Raji (cell line): Measurements from ENCODE around the gene EXOC4.

Experiments used
- POLR2A ChIP-seq: IDR thresholded peaks from 2 replicates; pipeline ENCODE4 v1.6.1; 2011; ENCODE audit warnings: low read depth, low read length, control low read depth; ENCODE audit not compliant: insufficient read depth

The EXOC4 gene

DNA sequence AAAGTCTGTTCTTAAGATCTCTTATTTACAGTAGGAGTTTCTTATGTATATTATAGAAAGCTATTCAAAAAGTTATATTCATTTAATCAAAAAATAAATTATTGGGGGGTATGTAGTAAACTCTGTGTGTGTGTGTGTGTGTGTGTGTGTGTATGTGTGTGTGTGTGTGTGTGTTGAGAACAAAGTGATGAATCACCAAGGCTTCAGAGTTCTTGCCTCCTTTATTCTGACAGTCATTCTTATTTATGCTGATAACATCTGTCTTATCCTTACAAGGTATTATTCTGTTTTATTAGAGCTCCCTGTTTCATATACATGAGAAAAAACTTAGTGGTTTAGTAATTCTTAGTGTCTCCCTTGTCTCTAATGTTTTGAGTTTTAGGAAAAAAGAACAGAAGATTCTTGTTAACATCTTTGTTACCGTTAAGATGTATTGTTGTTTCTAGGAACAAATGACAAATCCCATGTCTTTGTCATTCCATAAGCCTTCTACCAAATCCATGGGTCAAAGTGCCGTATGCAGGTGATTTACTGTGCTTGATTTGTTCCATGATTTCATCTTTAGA, 424.0 kb downstream of the EXOC4 start:
- no peak for TF ChIP-seq POLR2A

DNA sequence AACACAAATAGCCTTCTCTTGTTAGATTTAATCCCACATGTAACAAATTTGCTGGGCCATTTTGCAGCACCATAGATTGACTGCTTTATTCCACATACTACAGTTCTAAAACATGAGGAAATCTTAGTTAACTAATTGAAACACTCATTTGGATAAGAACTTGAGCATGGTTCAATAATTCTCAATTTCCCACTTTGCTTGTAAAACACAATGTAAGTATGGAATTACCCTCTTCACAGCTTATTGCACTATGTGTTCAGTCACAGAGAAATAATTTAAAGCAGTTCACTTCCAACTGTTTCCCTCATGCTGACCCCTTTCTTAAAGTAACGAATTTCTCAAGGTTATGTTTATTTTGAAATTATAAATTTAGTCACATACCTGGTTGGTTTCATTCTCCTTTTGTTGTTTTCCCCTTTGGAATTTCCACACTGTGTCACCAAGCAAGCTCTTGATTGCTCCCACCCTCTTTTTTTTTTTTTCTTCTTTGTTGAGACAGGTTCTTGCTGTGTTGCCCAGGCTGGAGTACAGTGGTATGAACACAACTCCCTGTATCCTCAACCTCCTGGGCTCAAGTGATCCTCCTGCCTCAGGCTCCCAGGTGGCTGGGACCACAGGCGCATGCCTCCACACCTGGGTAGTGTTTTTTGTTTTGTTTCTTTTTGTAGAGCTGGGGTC, 425.4 kb downstream of the EXOC4 start:
- TF ChIP-seq POLR2A, result no peak

- TF ChIP-seq POLR2A, result no peak
These were observed 427.1 kb downstream of the EXOC4 start for GRCh38 chr7:133679977-133680376.

GRCh38 chr7:133681529-133681928, 428.7 kb downstream of the EXOC4 start:
- TF ChIP-seq POLR2A, result no peak

GRCh38 chr7:133682364-133683181, 429.7 kb downstream of the EXOC4 start:
- TF ChIP-seq POLR2A, result no peak

DNA sequence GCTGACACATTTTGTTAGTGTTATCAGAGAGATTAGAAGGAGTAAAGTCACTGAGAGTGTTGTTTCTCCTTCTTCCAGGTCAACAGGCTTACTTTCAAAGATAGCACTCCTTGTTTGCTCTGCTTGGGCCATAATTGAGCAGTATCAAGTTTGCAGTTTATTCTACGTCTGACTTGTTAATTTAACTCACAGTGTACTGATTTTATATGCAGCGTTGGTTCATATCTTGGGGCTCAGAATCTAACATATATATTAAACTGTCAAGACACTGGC, 430.2 kb downstream of the EXOC4 start:
- TF ChIP-seq POLR2A, result no peak

DNA sequence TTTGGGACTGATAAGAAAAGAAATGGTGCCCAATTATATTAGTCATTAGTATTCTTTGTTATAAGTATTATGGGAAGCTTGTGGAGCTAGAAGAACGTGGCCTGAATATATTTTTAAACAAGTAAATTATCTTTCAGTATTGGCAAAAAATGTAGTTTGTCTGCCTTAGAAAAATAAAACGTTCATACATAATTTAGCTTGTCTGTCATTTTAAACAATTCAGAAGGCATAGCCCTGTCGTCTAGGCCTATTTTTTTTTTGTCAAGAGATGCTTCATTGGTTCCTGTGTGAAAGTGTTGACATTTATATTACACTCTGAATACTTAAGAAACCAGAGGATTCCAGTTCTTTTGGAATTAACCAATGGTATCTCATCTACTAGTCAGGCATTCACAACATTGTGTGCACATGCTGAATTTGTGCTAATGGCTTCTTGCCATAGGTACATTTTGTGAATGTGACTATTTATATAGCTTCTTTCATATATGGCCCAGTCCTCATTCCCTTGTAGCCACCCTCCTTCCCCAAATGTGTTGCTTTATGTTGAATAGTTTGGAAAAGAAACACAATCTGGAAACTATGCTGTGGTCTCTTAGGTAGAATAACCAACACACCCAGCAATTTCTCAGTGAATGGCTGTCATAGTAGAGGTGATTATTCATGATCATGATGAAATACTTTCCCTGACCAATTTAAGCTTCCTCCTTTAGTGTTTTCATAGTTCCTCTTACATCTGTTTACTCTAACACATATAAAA, 435.8 kb downstream of the EXOC4 start:
- TF ChIP-seq POLR2A, result no peak

DNA sequence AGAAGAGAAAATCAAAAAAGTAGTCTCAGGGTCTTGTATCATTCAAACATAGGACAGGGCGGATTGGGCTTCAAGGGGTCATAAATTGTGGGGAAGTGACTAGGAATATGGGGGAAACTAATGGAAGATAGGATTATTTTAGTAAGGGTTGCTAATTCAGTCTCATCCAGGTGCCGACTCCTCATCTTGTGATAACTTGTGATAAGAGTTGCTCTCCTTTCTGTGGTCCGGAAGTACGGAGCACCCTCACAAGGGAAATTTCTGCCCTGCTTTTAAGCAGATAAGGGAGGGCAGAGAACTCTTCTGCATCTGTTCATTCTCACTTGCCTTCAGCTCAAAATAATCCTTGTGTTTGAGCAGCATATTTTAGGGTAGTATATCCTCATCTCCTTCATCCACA, 437.9 kb downstream of the EXOC4 start:
- TF ChIP-seq POLR2A, result no peak

DNA sequence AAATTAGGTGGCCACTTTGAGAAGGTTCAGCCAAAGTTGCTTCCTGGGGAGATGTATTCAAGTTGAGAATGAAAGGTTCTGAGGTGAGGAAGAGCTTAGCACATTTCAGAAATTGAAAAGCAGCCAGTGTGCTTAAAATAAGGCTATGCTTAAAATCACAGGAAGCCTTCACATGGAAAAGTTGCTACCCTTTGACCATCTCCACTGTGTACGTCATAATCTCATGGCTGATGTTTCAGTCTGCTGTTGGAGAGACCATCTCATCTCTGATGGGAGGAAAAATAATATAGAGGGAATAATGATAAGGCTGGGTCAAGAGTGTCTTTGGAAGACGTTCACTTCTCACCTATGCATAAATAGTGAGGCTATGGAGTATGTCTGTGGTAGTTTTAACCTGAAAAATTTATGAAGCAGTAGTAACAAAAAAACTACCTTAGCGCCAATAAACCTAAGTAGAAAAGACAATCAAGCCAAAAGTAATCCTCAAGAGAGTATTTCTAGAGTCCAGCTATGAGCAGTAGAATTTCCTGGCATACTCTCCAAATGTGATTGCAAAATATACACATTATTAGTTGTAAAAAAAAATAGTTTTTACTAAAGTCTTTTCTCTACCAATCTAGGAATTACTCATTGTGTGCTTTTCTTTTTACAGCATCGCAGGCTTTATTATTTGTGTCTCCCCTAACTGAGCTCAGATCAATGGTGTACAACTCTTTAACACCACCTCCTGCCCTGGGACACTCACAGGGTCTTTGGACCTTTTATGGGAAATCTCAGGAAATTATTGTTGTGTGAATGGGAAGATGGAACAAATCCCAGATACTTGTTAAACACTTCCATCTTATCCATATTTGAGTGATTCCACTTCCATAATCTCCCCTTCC, 439.1 kb downstream of the EXOC4 start:
- TF ChIP-seq POLR2A, result no peak

DNA sequence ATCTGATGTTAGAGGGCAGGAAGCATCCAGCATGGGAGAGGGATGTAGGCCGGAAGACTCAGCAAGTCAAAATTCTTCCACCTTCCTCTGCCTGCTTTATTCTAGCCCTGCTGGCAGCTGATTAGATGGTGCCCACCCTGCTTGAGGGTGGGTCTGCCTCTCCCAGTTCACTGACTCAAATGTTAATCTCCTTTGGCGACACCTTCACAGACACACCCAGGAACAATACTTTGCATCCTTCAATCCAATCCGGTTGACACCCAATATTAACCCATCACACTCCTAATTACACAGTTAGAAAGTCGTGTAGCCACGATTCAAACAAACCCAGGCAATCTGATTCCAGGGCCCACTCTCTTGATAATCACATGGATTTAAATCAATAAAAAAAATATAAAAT, 440.4 kb downstream of the EXOC4 start:
- no peak for TF ChIP-seq POLR2A

GRCh38 chr7:133696056-133696455, 443.2 kb downstream of the EXOC4 start:
- TF ChIP-seq POLR2A, result no peak

DNA sequence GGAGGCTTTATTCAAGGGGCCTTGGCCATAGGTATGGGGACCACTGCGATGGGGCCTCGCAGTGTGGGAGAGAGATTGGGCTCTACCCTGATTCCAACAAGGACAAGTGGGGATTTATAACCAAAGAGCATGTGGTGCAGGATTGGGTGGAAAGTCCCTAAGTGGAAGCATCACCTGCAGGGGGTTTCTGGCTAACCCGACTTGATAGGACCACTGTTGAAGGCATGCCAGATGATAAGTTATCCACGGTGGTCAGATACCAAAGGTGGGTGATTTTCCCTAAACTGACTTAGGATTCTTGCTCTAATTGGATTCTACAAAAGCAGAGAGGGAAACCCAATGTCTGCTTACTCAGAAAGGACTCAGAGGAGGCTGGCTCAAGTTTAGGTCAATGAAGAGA, 444.7 kb downstream of the EXOC4 start:
- TF ChIP-seq POLR2A, result no peak

- TF ChIP-seq POLR2A, result no peak
These were observed 445.2 kb downstream of the EXOC4 start for GRCh38 chr7:133698127-133698526.

- no peak for TF ChIP-seq POLR2A
These were observed 446.5 kb downstream of the EXOC4 start for GRCh38 chr7:133699386-133699785.

- no peak for TF ChIP-seq POLR2A
These were observed 449.2 kb downstream of the EXOC4 start for GRCh38 chr7:133702078-133702477.
